ENCODE data around the gene NDUFV2.

GRCh38 chr18:9135081-9135911 lies 32.8 kb downstream of the NDUFV2 start:
- TF ChIP-seq CTCF (IDR thresholded peaks at IDR 0.05) (no peak), POLR2A (IDR thresholded peaks at IDR 0.05) (no peak)
